Measurements from ENCODE around the gene GNB2.
A peak's percentile ranks its signal among the peaks of the same experiment; 100 is the strongest.

GNB2 gene

DNA sequence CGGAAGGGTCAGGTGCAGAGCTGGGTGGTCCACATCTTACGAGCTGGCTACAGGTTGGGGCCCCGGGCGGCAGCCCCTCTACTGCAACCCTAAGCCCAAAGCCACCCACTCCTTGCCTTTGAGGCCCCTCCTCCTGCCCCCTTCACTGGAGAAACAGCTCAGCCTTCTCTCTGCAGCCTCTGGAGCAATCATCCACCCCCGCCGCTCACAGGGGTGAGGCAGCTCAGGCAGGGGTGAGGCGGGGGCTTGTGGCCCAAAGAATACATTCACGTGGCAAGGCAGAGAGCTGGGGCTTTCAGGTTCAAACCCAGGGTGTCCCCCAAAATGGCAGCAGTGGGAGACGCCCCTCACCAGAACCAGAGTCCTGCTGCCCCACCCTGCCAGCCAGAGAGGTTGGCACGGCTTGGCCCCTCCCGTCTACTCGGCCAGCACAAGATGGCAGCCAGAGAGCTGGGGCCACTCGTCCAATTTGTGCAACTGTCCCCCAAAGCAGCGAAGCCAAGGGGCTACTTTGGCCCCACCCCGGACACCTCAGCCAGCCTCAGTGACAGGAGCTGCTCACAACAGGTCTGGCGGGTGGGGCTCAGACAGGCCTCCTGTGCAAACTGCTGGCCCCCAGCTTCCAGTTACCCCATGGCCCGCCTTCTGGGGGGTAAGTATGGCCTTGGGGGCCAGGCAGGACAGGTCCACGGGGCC is 7.2 kb downstream of the GNB2 start:
- peak in 1 of 58 donors; percentile 38 for DNase-seq

DNA sequence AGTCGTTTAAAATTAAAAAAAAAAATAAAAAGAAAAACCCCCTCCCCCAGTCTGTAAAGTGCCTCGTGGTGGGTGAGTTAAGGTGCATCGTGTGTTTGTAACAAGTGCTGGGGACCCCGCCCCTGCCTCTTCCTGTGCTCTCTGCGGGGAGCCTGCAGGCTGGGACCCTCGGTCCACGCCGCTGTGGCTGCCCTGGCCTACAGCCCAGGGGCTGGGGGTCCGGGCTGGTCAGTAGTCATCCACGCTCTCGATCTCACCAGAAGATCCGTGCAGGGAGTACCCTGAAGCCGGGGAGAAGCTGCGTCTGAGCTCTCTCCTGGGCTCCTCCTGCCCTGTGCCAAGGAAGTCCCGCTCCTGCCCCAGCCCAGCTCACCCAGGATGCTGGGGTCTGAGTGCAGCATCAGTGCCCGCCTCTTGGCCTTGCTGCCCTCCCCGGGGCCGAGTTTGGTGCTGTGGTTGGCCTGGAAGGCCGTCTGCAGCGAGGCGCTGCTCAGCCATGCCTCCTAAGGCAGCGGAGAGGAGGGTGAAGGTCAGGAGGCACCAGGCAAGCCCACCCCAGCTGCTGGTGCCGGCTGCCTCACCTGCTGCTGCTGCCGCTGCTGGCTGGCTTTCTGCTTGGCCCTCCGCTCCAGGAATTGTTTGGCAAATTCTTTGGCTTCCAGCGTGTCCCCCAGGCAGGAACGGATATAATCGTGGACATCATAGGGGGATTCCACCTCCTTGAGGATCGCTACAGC is 8.1 kb downstream of the GNB2 start:
- no peak for DNase-seq

DNA sequence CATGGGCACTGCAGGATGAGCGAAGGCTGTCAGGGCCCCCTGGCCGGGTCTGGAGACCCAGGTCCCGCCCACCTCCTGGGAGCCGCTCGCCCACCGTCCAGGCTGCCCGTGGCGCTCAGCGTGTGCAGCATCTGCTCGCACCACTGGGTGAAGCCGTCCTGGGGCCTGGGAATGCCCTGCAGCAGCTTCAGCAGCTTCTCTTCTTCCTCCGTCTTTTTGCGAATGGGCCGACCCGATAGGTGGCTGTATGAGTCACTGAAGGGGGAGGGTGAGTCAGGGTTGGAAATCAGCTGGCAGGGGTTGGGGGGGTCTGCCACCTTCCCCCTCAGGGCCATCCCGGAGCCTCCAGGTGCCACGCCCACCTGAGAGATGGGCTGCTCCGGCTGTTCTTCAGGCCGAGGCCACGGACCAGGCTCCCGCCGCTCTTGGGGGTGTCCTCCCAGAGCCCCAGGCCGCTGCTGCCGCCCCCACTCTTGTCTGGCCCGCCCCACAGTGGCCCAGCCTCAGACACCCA is 8.7 kb downstream of the GNB2 start:
- peak in 1 of 58 donors; percentile 14 for DNase-seq

DNA sequence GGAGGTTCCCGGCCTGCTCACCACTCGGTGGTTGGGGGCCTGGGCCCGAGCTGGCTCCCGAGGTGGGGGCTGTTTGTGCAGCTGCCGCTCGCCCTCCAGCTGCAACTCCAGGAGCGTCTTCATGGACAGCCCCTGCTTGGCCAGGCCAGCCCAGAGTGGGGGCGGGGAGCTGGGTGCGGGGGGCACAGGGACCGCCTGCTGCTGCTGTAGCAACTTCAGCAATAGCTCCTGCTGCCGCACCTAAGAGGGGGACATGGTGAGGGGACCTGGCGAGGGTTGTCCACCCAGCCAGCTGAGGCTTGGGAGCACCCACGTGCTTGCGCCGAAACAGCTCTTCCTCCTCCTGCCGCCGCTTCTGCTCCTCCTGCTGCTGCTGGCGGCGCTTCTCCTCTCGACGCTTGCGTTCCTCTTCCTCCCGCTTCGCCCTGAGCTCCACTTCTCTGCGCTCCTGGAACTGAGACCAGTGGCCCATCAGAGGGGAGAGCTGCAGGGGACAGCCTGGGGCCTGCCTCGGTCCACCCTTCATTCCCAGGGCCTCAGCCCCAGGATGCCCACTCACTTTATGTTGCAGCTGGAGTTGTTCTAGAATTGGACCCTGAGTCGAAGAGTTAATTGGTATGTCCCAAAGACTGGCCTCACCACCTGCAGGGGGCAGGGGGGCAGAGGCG is 9.6 kb downstream of the GNB2 start:
- no peak for DNase-seq

DNA sequence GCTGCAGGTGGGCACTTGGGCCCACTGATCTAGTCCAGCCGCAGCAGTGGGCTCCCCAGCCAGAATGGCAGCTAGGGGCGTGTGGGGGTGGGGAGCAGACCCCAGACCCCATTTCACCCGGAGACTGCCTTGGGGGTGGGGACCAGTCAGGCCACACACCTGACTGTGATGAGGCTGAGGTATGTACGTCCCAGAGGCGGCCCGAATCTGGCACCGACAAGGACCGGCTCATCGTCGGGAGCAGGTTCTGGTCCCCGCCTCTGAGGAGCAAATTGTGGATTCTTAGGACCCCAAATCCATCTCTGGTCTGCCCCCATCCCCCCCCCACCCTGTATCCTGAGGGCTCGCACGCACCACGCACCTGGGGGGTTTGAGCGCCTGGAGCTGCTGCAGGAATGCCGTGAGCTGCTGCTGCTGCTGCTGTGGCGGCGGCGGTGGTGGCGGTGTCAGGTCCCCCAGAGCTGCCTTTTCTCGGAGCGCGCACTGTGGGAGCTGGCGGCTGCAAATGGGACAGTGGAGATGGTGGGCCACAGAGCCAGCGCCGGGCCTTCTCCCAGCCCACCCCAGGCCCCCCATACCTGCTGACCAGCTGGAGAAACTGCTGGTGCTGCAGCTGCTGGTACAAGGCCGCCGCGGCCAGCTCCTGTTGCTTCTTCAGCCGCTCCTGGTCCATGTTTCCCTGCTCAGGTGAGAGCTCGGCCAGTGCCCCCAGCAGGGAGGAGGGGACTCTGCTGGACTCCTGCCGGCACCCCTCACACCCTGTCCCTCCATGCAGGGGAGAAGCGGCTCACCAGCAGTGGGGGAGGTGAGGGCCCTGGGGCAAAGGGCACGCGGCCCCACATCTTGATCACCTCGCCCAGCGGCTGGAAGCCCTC is 10.4 kb downstream of the GNB2 start:
- DNase-seq: no peak

DNA sequence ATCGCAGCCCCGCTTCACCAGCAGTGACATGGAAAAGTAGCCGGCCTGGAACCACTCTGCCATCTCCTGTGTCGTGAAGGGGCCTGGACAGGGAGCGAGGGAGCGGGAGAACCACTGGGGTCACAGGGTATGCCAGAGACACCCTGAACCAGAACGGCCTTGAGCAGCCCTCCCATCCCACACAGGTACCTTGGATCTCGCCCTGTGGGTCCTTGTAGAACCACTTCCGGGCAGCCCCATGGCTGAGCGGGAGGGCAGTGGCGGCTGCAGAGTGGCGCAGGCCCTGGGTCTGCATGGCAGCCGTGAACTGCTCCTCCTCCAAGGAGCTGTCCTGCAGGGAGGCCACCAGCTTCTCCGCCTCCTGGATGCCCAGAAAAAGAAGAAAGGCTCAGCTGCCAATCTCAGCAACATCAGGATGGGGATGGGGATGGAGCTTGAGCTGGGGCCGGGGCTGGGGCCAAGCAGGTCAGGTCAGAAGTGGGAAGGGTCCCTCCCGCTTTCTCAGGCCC is 11.0 kb downstream of the GNB2 start:
- DNase-seq: no peak

DNA sequence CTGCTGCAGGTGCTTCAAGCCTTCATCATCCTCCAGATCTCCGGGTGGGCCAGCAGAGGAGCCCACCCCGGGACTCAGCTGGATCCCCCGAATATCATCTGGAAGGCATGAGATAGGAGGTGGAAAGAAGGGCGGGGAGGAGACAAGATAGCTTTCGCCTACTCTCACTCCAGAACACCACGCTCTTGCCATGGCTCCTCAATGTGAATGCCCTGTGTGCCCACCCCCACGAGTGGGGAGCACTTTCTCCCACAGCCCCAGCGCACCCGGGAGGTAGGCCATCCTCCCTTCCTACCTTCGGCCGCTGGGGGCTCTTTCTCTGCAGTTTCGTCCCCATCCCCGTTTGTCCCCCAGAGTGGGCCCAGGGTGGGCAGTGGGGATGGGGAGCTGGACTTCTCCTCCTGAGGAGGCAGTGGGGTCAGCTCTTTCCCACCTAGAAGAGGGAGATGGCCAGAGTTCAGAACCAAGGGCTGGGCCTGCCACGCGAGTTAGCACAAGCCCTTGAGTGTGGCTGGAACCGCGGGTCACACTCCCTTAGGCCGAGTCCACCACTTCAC is 11.6 kb downstream of the GNB2 start:
- no peak for DNase-seq

DNA sequence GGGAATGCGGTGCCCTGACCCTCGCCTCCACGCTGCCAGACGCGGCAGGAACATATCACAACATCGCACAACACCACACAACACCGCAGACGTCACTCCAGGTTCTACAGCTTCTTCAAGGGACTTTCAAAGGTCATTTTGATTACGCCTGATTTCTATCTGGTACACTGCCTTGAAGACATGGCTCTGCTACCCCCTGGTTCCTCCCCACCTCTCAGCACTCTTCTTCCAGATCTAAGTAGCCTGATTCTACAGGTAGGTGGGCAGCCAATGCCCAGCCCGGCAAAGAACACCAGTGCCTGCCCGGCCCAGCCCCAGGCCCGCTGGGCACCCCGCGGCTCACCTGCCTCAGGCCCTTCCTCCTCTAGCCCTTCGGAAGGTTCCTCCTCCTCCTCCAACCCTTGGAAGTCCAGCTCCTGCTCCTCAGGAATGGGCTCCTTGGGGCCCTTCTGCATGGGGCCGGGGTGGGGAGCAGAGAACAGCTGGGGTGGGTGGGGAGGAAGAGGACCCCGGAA is 12.1 kb downstream of the GNB2 start:
- no peak for DNase-seq

DNA sequence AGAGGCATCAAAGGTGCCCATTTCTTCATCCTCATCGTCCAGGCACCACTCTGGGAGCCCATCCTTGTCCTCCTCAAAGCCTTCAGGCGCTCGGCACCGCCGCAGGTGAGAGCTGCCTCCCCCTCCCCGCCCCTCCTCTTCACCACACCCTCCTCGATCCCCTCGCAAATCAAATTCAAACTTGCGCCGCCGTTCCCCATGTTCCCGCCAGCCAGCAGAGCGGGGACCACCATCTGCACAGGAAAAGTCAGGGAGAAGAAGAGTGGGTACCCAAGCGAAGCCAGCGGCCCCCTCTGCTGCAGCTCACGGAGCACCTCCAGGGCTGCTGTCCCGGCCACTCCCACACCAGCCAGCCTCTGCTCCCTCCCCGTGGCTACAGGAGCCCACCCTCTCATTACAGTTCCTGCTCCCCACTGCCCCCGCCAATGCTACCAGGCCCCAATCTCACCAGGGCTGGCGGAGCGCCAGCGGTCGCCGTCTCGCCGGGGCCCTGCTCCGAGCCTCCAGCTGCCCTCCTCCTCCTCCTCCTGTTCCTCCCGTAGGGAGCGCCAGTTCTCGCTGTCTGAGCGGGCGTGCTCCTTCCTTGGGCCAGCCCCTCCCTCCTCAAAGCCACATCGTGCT is 12.8 kb downstream of the GNB2 start:
- no peak for DNase-seq

DNA sequence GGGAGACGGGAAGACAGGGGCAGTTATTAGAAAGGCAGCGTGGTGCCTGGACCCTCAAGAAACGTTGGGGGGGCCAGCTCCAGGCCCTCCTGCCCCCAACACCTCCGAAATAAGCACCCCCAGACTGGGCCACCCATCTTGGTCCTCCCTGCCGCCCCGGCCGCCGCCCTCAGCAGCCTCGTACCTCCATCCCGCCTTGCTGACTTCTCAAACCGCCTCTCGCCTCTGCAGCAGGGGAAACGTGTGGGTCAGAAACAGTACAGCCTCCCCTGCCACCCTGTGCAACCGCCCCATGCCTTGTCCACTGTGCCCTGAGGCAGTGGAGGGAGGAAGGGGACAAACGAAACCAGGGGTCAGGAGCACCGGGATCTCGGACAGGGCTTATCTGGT is 13.3 kb downstream of the GNB2 start:
- no peak for DNase-seq

DNA sequence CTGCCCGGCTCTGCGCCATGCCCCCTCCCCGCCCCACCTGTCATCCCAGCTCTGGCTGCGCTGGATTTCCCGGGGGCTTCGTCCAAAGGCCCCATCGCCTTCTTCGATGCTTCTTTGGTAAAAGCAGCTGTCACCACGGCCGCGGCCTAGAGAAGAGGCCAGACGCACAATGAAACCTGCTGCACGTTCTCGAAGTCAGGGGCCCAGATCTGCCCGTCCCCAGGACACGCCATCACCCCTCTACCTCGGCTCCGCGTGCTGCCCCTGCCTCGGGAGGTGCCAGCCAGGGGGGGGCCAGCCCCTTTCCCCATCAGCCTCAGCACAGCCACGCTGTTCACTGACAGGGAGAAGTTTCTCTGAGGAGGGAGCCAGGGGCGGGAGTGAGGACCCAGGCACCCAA is 13.7 kb downstream of the GNB2 start:
- no peak for DNase-seq

DNA sequence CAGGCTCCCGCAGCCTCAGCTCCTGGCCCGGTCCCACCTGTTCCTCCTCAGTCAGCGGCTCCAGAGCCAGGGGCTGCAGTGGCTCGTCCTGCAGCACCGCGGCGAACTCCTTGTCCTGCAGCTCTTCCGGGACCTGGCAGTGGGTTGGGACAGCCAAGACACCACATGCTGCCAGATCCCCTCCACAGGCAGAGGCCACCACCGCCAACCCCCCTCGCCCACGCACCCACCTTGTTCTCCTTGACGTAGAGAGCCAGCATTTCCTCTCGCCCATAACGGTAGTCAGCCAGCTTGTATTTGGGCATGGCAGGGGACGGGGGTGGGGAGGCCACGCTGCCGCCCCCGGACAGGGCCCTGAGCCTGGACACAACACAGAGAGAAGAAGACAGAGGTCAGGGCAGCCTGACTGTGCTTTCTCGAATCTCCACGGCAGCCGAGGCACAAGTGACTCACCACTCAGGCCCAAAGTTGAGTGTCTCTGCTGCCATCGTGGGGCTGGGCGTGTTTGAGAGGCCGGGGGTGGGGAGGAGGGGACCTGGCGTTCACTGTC is 14.3 kb downstream of the GNB2 start:
- DNase-seq: no peak

DNA sequence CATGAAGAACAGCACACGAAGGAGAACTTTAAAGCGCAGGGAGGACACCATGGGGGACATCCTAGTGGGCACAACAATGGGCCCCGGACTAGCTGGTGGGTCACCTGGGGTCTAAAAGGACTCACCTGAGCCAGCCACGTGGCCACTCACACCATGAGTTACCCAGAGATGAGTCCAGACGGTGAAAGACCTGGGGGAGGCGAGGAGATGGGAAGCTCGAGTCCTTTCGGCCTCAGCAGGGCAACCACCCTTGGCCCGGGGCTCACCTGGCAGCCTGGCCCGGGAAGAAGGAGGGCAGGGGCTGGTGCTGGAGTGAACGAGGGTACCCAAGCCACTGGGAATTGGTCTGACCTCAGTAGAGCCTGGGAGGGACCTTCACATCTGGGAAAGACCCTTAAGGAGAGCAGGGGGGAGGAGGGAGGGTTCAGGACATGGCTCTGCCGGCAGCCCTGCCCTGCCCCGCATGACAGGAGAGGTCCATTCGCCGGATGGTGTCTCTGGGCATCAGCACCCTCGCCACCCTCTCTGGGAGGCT is 14.9 kb downstream of the GNB2 start:
- no peak for DNase-seq

DNA sequence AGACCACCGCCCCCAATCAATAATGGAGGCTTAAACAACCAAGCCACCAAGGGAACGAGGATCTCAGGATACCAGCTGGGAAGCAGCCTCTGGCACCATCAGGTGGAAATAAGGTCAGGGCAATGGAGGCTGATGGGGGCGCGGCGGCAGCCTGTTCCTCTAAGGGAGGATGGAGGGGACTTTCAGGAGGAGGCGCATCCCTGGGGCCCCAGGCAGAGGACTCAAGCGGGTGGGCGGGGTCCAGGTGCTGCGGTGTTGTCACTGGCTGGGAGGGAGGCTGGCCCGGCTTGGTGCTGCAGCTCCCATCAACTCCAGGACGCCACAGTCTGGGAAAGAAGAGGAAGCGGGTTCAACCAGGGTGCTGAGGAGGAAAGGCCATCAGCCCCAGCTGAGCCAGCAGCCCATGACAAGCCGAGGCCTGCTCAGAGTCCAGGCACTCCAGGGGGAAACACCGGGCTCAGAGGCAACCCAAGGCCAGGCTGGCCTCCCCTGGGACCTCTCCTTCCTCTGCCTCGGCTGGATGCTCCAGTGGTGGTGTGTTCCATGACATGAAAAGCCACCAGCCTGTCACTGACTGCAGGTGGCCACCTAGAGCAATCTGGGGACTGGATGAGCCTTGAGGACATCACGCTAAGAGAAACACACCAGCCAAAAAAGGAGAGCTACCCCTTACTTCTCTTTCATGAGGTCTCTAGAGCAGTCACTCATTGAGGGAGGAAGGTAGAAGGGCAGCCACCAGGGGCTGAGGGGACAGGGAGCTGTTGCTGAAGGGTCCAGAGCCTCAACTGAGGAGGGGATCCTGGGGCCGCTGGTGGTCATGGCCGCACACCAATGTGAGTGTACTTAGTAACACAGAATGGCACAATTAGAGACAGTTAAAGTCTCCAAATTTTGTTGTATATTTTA is 15.9 kb downstream of the GNB2 start:
- DNase-seq: no peak

DNA sequence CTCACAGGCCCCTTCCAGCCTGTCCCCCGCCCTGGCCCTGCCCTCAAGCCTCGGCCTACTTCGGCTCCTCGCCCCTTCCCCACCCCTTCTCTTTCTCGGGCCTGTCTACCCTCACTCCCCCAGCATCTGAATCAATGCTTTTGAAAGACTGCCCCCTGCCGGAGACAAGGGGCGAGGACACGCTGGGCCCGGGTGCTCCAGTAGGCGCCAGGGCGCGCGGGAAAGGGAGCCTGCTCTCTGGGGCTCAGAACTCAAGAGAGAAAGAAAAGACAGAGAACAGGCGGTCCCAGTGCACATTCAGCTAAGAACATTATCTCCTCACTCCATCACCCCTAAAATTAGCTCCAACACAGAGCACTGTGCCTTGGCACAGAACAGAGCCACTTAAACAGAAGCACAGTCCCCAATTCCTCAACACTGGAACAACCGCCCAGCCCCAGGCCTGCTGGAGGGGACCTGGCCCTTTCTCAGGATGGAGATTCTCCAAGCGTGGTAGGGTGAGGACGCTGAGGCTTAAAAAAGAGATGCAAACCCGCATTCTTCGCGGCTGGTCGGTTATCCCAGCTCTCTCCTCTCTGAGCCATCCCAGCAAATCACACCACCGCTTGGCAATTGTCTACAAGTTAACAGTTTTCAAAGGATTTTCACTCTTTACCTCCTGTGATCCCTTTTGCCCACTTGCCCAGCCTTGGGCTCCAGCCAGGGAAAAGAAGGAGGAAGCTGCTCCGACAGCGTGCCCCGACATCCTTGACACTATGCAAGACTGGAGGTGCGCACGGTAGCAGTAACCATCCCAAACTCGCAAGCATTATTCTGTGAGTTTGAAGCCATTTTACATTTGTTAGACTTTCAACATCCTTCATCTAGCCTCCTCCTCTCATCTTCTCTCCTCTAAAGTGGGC is 18.4 kb downstream of the GNB2 start:
- peak in 55 of 58 donors; percentile 12 to 89 (median 61) for DNase-seq

DNA sequence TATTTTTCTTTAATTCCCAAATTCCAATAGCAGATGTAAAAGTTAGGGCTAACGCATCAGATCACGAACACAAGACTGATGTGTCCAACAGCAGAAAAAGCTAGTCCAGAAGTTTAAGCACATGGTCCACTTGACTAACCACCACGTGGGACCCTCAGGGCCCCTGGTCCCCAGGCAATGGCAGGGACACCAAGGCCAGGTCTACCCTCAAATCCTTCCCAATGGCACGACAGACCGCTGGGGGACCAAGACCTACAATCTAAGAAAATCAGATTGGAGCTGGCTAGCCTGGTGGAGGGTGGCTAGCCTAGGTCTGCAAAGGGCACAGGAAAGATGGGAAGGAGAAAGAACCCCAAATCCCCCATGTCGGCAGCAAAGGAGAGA is 19.0 kb downstream of the GNB2 start:
- DNase-seq: no peak
